ENCODE measurements around the gene FN1.
"Not testable (repeated sequence)": the region's sequence is repeated elsewhere in the genome, so short reads cannot be mapped to it uniquely, and the experiment has no call there.

Gene FN1

DNA sequence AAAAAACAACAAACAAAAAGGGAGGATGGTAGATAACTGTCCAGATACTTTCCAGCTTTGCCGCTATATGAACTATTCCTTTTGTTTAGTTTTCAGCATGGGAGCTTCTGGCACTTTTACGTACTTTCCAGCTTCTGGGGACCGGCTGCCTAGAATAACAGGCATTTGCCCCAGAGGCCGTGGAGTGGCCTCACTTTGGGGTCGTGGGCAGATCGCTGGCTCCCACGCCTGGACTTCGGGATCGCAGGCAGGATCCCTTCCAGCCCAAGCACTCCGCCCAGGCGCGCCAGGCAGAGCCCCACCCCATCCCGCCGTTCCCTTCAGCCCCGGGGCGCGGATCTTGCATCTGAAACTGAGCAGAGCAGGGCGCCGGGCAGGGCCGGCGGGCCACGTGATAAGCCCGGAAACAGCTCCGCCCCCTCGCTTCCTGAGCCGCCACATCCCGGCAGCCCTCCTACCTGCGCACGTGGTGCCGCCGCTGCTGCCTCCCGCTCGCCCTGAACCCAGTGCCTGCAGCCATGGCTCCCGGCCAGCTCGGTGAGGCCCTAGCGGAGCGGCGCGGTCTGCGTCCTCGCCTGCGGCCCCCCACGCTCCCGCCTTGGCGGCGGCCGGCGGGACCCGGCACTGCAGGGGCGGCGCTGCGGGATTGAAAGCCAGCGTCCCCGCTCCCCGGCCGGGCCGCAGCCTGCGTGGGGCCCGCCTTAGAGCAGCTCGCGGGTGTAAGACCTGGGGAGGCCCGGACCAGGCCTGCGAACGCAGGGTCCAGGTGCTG is 124.1 kb downstream of the FN1 start, which contains the start of gene ATIC:
Gene ATIC, plus strand, starts transcription at position 435 of the 772 bp plus-strand sequence. Its CDS starts 84 bp downstream, at position 519.
- H3K4me3 ChIP-seq (ENCODE audit: low read length in 2 of 2) = peak within 1 kb of the TSS; percentile 43 to 84
- no peak within 1 kb of the TSS for H3K14ac ChIP-seq (ENCODE audit: low read length)
- H3K18ac ChIP-seq (ENCODE audit: low read length) = peak within 1 kb of the TSS; percentile 95
- H3K4ac ChIP-seq (ENCODE audit: low read length) = no peak within 1 kb of the TSS
- H3K9me3 ChIP-seq (replicated peaks in 1 of 2; ENCODE audit: control insufficient read depth in 2 of 2, insufficient read depth in 1 of 2, low read depth in 1 of 2, low read length in 2 of 2) = no peaks in the 10 kb centered on the region
- H3K4me1 ChIP-seq (ENCODE audit: control insufficient read depth in 2 of 2, insufficient read depth in 1 of 2, low read depth in 1 of 2, low read length in 2 of 2) = peaks cover 0 to 9% of the 10 kb centered on the region in 2 donors
- DNase-seq (ENCODE audit: low spot score) = peak; percentile 83
- H4K91ac ChIP-seq (ENCODE audit: low read depth, low read length, poor library complexity) = peak within 1 kb of the TSS; percentile 61
- peak within 1 kb of the TSS; percentile 88 for H3K4me2 ChIP-seq (ENCODE audit: insufficient read depth, low read length, poor library complexity, severe bottlenecking)
- H3K27ac ChIP-seq (replicated peaks; ENCODE audit: low read length) = peak within 1 kb of the TSS; percentile 23
- WGBS, 2 donors (ENCODE audit: extremely low coverage in 2 of 2, insufficient read length in 2 of 2, insufficient replicate concordance in 1 of 2) = no CpG with 5 or more reads among the region's 64 CpGs
- H3K9ac ChIP-seq (ENCODE audit: low read depth, low read length, poor library complexity) = peak within 1 kb of the TSS; percentile 75
- H2BK120ac ChIP-seq (ENCODE audit: low read depth, low read length) = no peak within 1 kb of the TSS
- H2AFZ ChIP-seq (ENCODE audit: low read length) = peak within 1 kb of the TSS; percentile 88
- H3K79me1 ChIP-seq (ENCODE audit: low read depth, low read length) = peaks cover 2% of the 10 kb centered on the region
- peak within 1 kb of the TSS; percentile 87 for H3K23ac ChIP-seq (ENCODE audit: low read depth, low read length, poor library complexity)
- H2BK15ac ChIP-seq (ENCODE audit: low read length) = no peak within 1 kb of the TSS
- no peak within 1 kb of the TSS for H4K8ac ChIP-seq (ENCODE audit: low read depth, low read length)
- no peak within 1 kb of the TSS for H2BK12ac ChIP-seq (ENCODE audit: low read length)
- peak within 1 kb of the TSS; percentile 34 for H2AK5ac ChIP-seq (ENCODE audit: low read depth, low read length)
- peaks cover 0 to 6% of the 10 kb centered on the region in 2 donors for H3K36me3 ChIP-seq (replicated peaks in 1 of 2; ENCODE audit: control insufficient read depth in 2 of 2, insufficient read depth in 2 of 2, low read length in 2 of 2)
- H3K27me3 ChIP-seq (ENCODE audit: control insufficient read depth in 3 of 3, insufficient read depth in 3 of 3, low read depth in 1 of 3, low read length in 3 of 3) = no peaks in the 10 kb centered on the region
- H2BK5ac ChIP-seq (ENCODE audit: low read length) = peak within 1 kb of the TSS; percentile 30

DNA sequence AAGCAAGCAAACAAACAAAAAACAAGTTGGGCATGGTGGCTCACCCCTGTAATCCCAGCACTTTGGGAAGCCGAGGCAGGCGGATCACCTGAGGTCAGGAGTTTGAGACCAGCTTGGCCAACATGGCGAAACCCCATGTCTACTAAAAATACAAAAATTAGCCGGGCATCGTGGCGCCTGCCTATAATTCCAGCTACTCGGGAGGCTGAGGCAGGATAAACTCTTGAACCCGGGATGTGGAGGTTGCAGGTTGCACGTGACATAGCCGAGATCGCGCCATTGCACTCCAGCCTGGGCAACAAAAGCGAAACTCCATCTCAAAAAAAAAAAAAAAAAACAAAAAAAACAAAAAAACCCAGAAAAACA is 124.6 kb downstream of the FN1 start:
- H3K4me2 ChIP-seq (ENCODE audit: insufficient read depth, low read length, poor library complexity, severe bottlenecking); H3K27me3 ChIP-seq (ENCODE audit: control insufficient read depth in 3 of 3, insufficient read depth in 3 of 3, low read depth in 1 of 3, low read length in 3 of 3); H4K91ac ChIP-seq (ENCODE audit: low read depth, low read length, poor library complexity); H4K8ac ChIP-seq (ENCODE audit: low read depth, low read length); H3K27ac ChIP-seq (replicated peaks; ENCODE audit: low read length); H3K18ac ChIP-seq (ENCODE audit: low read length); H3K9ac ChIP-seq (ENCODE audit: low read depth, low read length, poor library complexity); H2BK120ac ChIP-seq (ENCODE audit: low read depth, low read length); H3K4ac ChIP-seq (ENCODE audit: low read length); H2BK15ac ChIP-seq (ENCODE audit: low read length); H3K4me3 ChIP-seq (ENCODE audit: low read length in 2 of 2); H2AK5ac ChIP-seq (ENCODE audit: low read depth, low read length); H2BK5ac ChIP-seq (ENCODE audit: low read length); H3K14ac ChIP-seq (ENCODE audit: low read length); DNase-seq (ENCODE audit: low spot score); H3K36me3 ChIP-seq (replicated peaks in 1 of 2; ENCODE audit: control insufficient read depth in 2 of 2, insufficient read depth in 2 of 2, low read length in 2 of 2); H3K4me1 ChIP-seq (ENCODE audit: control insufficient read depth in 2 of 2, insufficient read depth in 1 of 2, low read depth in 1 of 2, low read length in 2 of 2); H2BK12ac ChIP-seq (ENCODE audit: low read length); H3K79me1 ChIP-seq (ENCODE audit: low read depth, low read length); H3K9me3 ChIP-seq (replicated peaks in 1 of 2; ENCODE audit: control insufficient read depth in 2 of 2, insufficient read depth in 1 of 2, low read depth in 1 of 2, low read length in 2 of 2); H3K23ac ChIP-seq (ENCODE audit: low read depth, low read length, poor library complexity): not testable (repeated sequence)
- peak overlapping the region; percentile 88 for H2AFZ ChIP-seq (ENCODE audit: low read length)
- no CpG with 5 or more reads among the region's 13 CpGs for WGBS, 2 donors (ENCODE audit: extremely low coverage in 2 of 2, insufficient read length in 2 of 2, insufficient replicate concordance in 1 of 2)

Data from neuronal stem cell (in vitro differentiated cells).